OCI-LY7 (cell line): ENCODE data around the gene HERC5.
"Not testable (repeated sequence)": the region's sequence is repeated elsewhere in the genome, so short reads cannot be mapped to it uniquely, and the experiment has no call there.

ENCODE experiments used
- EZH2phosphoT487 ChIP-seq: fragments of 200-600 bp; sonication (generic); IDR thresholded peaks from 2 replicates; pipeline ENCODE4 v1.6.1; 2018; ENCODE audit warnings: low read depth, borderline replicate concordance, mild to moderate bottlenecking, mixed run types, antibody characterized with exemption, low read length, moderate library complexity, mixed read lengths
- TF ChIP-seq, protein P1 (sequence below): fragments of 200-600 bp; sonication (generic); conservative IDR thresholded peaks from 2 replicates; pipeline ENCODE4 v1.5.1; 2014; ENCODE audit warnings: mild to moderate bottlenecking, antibody characterized with exemption, low read length, moderate library complexity, mixed read lengths

- TF ChIP-seq, protein P1, sequence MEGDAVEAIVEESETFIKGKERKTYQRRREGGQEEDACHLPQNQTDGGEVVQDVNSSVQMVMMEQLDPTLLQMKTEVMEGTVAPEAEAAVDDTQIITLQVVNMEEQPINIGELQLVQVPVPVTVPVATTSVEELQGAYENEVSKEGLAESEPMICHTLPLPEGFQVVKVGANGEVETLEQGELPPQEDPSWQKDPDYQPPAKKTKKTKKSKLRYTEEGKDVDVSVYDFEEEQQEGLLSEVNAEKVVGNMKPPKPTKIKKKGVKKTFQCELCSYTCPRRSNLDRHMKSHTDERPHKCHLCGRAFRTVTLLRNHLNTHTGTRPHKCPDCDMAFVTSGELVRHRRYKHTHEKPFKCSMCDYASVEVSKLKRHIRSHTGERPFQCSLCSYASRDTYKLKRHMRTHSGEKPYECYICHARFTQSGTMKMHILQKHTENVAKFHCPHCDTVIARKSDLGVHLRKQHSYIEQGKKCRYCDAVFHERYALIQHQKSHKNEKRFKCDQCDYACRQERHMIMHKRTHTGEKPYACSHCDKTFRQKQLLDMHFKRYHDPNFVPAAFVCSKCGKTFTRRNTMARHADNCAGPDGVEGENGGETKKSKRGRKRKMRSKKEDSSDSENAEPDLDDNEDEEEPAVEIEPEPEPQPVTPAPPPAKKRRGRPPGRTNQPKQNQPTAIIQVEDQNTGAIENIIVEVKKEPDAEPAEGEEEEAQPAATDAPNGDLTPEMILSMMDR: not testable (repeated sequence)
- not testable (repeated sequence) for TF ChIP-seq EZH2phosphoT487
Measured at GRCh38 chr4:88448211-88448765, 8.6 kb upstream of the HERC5 start.
